Mucosa of descending colon (tissue), 3 donors: Measurements from ENCODE around the gene NDUFV1. TPM values are rescaled to one million over a fixed set of nuclear protein-coding genes. Genes with fewer than 3 reads are reported as not detected.
"Not testable (repeated sequence)": the region's sequence is repeated elsewhere in the genome, so short reads cannot be mapped to it uniquely, and the experiment has no call there.

ENCODE experiments used
- ATAC-seq: fragments of 200-7000 bp; cut with Tn5 transposase; one replicate; pipeline ENCODE4 v1.9.1; 2020; ENCODE audit warnings: mild to moderate bottlenecking, moderate library complexity
- DNase-seq, 3 donors: peaks; one replicate each; pipeline ENCODE4 v3.0.0-alpha.2; 2020
- H3K36me3 ChIP-seq: fragments of 200-600 bp; one replicate; pipeline ENCODE4 v1.8.0; 2021; ENCODE audit warnings: low read depth, mild to moderate bottlenecking
- H3K4me1 ChIP-seq: fragments of 200-600 bp; one replicate; pipeline ENCODE4 v1.8.0; 2021; ENCODE audit warnings: low read depth, mild to moderate bottlenecking
- H3K4me3 ChIP-seq: fragments of 200-600 bp; one replicate; pipeline ENCODE4 v1.8.0; 2021; ENCODE audit warnings: mild to moderate bottlenecking
- H3K9me3 ChIP-seq: fragments of 200-600 bp; one replicate; pipeline ENCODE4 v1.8.0; 2021; ENCODE audit warnings: mild to moderate bottlenecking
- CTCF ChIP-seq: fragments of 200-600 bp; IDR thresholded peaks from one replicate; pipeline ENCODE4 v1.8.0; 2022; ENCODE audit warnings: antibody characterized with exemption, mild to moderate bottlenecking
- intact Hi-C, 2 donors: fragments of 100-400 bp; cut with DNase I in 1 of 2; cut with micrococcal nuclease in 1 of 2; formaldehyde crosslinking; loops; one replicate each; pipeline versions ENCODE4 v1.11.0 to v1.11.1; 2022; cut with DNase I, micrococcal nuclease
- total RNA-seq, 3 donors: library from RNA; stranded (reverse); fragmentation: NEBNext Ultra II Directional in 2 of 3; extraction: Animal tissue kit (Norgen Biotek cat#: 25700) in 2 of 3; gene quantifications; one replicate each; pipeline versions ENCODE4 v1.2.1 to v1.2.4, GENCODE V29; 2021 to 2023
- donor health status: DM: no; HTN: no; CAD: no; lungs with moderate emphysema.
- donor health status: DM: no; HTN: no; CAD: no.
- donor health status: DM: no; HTN: yes; CAD: no.

NDUFV1 gene
- total RNA-seq, 3 donors from 2014 or later, result 248 to 349 (median 311) TPM

GRCh38 chr11:67614730-67615714 lies 8.3 kb downstream of the NDUFV1 start:
- DNase-seq (peak; percentile 67 to 79 (median 73)), ATAC-seq (peak; percentile 75)
- Histone ChIP-seq H3K9me3 (no peaks in the 10 kb centered on the region), H3K36me3 (peaks cover 4% of the 10 kb centered on the region), H3K4me3 (no peak overlapping the region), H3K4me1 (peaks cover 5% of the 10 kb centered on the region)
- intact Hi-C loops, result no loop called here
- TF ChIP-seq CTCF, result peak; percentile 44

- DNase-seq (peak in 2 of 3 donors; percentile 34 to 51), ATAC-seq (peak; percentile 1)
- Histone ChIP-seq H3K9me3 (no peaks in the 10 kb centered on the region), H3K36me3 (peaks cover 4% of the 10 kb centered on the region), H3K4me1 (peaks cover 5% of the 10 kb centered on the region), H3K4me3 (no peak overlapping the region)
- no peak for TF ChIP-seq CTCF
- intact Hi-C loops, result no loop called here
Observed at GRCh38 chr11:67615728-67616430, 9.1 kb downstream of the NDUFV1 start.

- no peak for DNase-seq
- no peak for TF ChIP-seq CTCF
- peaks cover 4% of the 10 kb centered on the region for H3K36me3 ChIP-seq
- no peak overlapping the region for H3K4me3 ChIP-seq
- H3K4me1 ChIP-seq, result peaks cover 5% of the 10 kb centered on the region
- H3K9me3 ChIP-seq, result no peaks in the 10 kb centered on the region
- no peak for ATAC-seq
- intact Hi-C loops, result no loop called here
Observed at GRCh38 chr11:67616431-67617242, 9.9 kb downstream of the NDUFV1 start.

GRCh38 chr11:67617243-67617953 lies 10.7 kb downstream of the NDUFV1 start:
- no peak for TF ChIP-seq CTCF
- ATAC-seq (no peak), DNase-seq (no peak)
- Histone ChIP-seq H3K9me3 (no peaks in the 10 kb centered on the region), H3K36me3 (no peaks in the 10 kb centered on the region), H3K4me3 (no peak overlapping the region), H3K4me1 (peaks cover 5% of the 10 kb centered on the region)
- intact Hi-C loops, result no loop called here

- DNase-seq, H3K9me3 ChIP-seq, H3K36me3 ChIP-seq, H3K4me1 ChIP-seq, H3K4me3 ChIP-seq, ATAC-seq, intact Hi-C loops: not testable (repeated sequence)
Observed at GRCh38 chr11:67618901-67619659, 12.3 kb downstream of the NDUFV1 start.

- intact Hi-C loops, H3K4me1 ChIP-seq, H3K9me3 ChIP-seq, ATAC-seq, H3K4me3 ChIP-seq, DNase-seq, H3K36me3 ChIP-seq: not testable (repeated sequence)
Observed at GRCh38 chr11:67619683-67620618, 13.2 kb downstream of the NDUFV1 start.

GRCh38 chr11:67620621-67621020 lies 13.9 kb downstream of the NDUFV1 start:
- H3K4me3 ChIP-seq, H3K4me1 ChIP-seq, ATAC-seq, H3K36me3 ChIP-seq, intact Hi-C loops, H3K9me3 ChIP-seq: not testable (repeated sequence)
- DNase-seq, result peak in 1 of 3 donors; percentile 17
